DOHH2 (cell line): ENCODE data around the gene CYTH4.

ENCODE experiments used
- H3F3A ChIP-seq: fragments of 200-600 bp; sonication (generic), shearing (Covaris generic); 2 replicates; pipeline ENCODE4 v1.6.0; 2016; ENCODE audit warnings: antibody characterized with exemption, mild to moderate bottlenecking; ENCODE audit not compliant: control insufficient read depth, insufficient read depth
- H3K27ac ChIP-seq: fragments of 200-600 bp; sonication (generic); 2 replicates; pipeline ENCODE4 v1.5.1; 2014; ENCODE audit warnings: low read depth, mild to moderate bottlenecking, low read length, moderate library complexity
- H3K27me3 ChIP-seq: fragments of 200-600 bp; sonication (generic); 2 replicates; pipeline ENCODE4 v1.6.1; 2014; ENCODE audit warnings: mild to moderate bottlenecking, low read length, mixed read lengths; ENCODE audit not compliant: control insufficient read depth
- H3K36me3 ChIP-seq: fragments of 200-600 bp; sonication (generic); 2 replicates; pipeline ENCODE4 v1.6.1; 2014; ENCODE audit warnings: mild to moderate bottlenecking, low read length, moderate library complexity, mixed read lengths; ENCODE audit not compliant: control insufficient read depth
- H3K4me1 ChIP-seq: fragments of 200-600 bp; sonication (generic); 2 replicates; pipeline ENCODE4 v1.6.1; 2014; ENCODE audit warnings: mild to moderate bottlenecking, low read length, mixed read lengths; ENCODE audit not compliant: control insufficient read depth
- H3K4me2 ChIP-seq: fragments of 200-600 bp; sonication (generic); 2 replicates; pipeline ENCODE4 v1.6.0; 2014; ENCODE audit warnings: mild to moderate bottlenecking, low read length, moderate library complexity
- H3K4me3 ChIP-seq: fragments of 200-600 bp; sonication (generic); 2 replicates; pipeline ENCODE4 v1.5.1; 2014; ENCODE audit warnings: mild to moderate bottlenecking, low read length, mixed read lengths
- H3K79me2 ChIP-seq: fragments of 200-600 bp; sonication (generic); 2 replicates; pipeline ENCODE4 v1.6.1; 2014; ENCODE audit warnings: mild to moderate bottlenecking, low read length, mixed read lengths; ENCODE audit not compliant: control insufficient read depth
- H3K9me2 ChIP-seq: fragments of 200-600 bp; sonication (generic); replicated peaks from 2 replicates; pipeline ENCODE4 v1.6.1; 2014; ENCODE audit warnings: mild to moderate bottlenecking, low read length, mixed read lengths; ENCODE audit not compliant: control insufficient read depth
- H3K9me3 ChIP-seq: fragments of 200-600 bp; sonication (generic); 2 replicates; pipeline ENCODE4 v1.6.1; 2014; ENCODE audit warnings: antibody characterized with exemption, low read length, mixed read lengths; ENCODE audit not compliant: control insufficient read depth, insufficient read depth
- H4K20me1 ChIP-seq: fragments of 200-600 bp; sonication (generic); 2 replicates; pipeline ENCODE4 v1.6.0; 2014; ENCODE audit warnings: low read depth, mild to moderate bottlenecking, antibody characterized with exemption, low read length, moderate library complexity; ENCODE audit not compliant: control insufficient read depth, insufficient read depth
- CTCF ChIP-seq: fragments of 200-600 bp; sonication (generic); IDR thresholded peaks from one replicate; pipeline ENCODE4 v1.5.1; 2014; ENCODE audit warnings: antibody characterized with exemption, mild to moderate bottlenecking, low read depth, low read length; ENCODE audit not compliant: poor library complexity, severe bottlenecking
- EZH2phosphoT487 ChIP-seq: fragments of 200-600 bp; sonication (generic); IDR thresholded peaks from 2 replicates; pipeline ENCODE4 v1.6.1; 2017; ENCODE audit warnings: borderline replicate concordance, mild to moderate bottlenecking, antibody characterized with exemption, low read length, moderate library complexity, mixed read lengths

The CYTH4 gene

GRCh38 chr22:37244114-37244921, 38.0 kb upstream of the CYTH4 start, which contains the start of gene RAC2:
RAC2 (minus strand) TSS chr22:37244269; CDS start chr22:37244148, 121 bp downstream.
- Histone ChIP-seq H3K79me2 (peaks cover 46% of the 10 kb centered on the region), H3K4me2 (peak within 1 kb of the TSS; percentile 83), H3K9me3 (no peaks in the 10 kb centered on the region), H3K36me3 (peaks cover 39% of the 10 kb centered on the region), H3K27ac (peak within 1 kb of the TSS; percentile 93), H3K4me3 (peak within 1 kb of the TSS; percentile 93), H4K20me1 (no peaks in the 10 kb centered on the region), H3K27me3 (no peaks in the 10 kb centered on the region), H3K9me2 (no peaks in the 10 kb centered on the region), H3F3A (peaks cover 18% of the 10 kb centered on the region), H3K4me1 (peaks cover 77% of the 10 kb centered on the region)
- TF ChIP-seq EZH2phosphoT487, result no peak
- no peak for TF ChIP-seq CTCF

- Histone ChIP-seq H3K36me3 (peaks cover 30% of the 10 kb centered on the region), H3K4me2 (peak overlapping the region; percentile 83), H3K27ac (peak overlapping the region; percentile 93), H3K9me2 (no peaks in the 10 kb centered on the region), H3K9me3 (no peaks in the 10 kb centered on the region), H3K4me3 (peak overlapping the region; percentile 93), H3K4me1 (peaks cover 74% of the 10 kb centered on the region), H4K20me1 (no peaks in the 10 kb centered on the region), H3K79me2 (peaks cover 38% of the 10 kb centered on the region), H3K27me3 (no peaks in the 10 kb centered on the region), H3F3A (peaks cover 18% of the 10 kb centered on the region)
- TF ChIP-seq CTCF (no peak), EZH2phosphoT487 (no peak)
Measured at GRCh38 chr22:37244922-37245722, 37.2 kb upstream of the CYTH4 start.

DNA sequence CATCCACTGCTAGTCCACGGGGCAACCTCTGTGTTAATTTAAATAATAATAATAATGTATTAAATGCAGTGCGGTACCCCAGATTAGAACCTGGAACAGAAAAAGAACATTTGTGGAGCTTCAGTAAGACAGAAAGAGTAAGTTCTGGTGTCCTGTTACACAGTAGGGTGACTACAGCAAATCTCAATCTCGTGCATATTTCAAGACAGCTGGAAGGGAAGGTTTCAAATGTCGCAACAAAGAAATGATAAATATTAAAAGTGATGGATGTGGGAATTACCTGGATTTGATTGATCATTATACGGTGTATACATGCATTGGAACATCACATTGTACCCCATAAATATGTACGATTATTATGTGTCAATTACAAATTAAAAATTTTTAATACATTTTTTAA, 36.6 kb upstream of the CYTH4 start:
- Histone ChIP-seq H3K27me3 (no peaks in the 10 kb centered on the region), H3K36me3 (peaks cover 24% of the 10 kb centered on the region), H3K4me2 (peak overlapping the region; percentile 83), H3K4me1 (peaks cover 68% of the 10 kb centered on the region), H3K9me2 (no peaks in the 10 kb centered on the region), H3K79me2 (peaks cover 32% of the 10 kb centered on the region), H4K20me1 (no peaks in the 10 kb centered on the region), H3K4me3 (peak overlapping the region; percentile 23; the same call in 1 of the 2 replicates), H3K9me3 (no peaks in the 10 kb centered on the region), H3F3A (peaks cover 18% of the 10 kb centered on the region), H3K27ac (peak overlapping the region; percentile 93)
- TF ChIP-seq EZH2phosphoT487, result no peak
- TF ChIP-seq CTCF, result no peak
